Astrocyte (in vitro differentiated cells and primary cell): ENCODE measurements around the gene CNOT4. TPM values are rescaled to one million over a fixed set of nuclear protein-coding genes. Genes with fewer than 3 reads are reported as not detected.

Source experiments
- DNase-seq: peaks from one replicate; pipeline ENCODE4 v3.0.0-alpha.2; 2010; ENCODE audit warnings: low read depth
- FAIRE-seq: peaks from 2 replicates; lab custom pipeline; 2011; peaks lifted over from hg19 to GRCh38; lab: Jason Lieb, UNC
- H2AFZ ChIP-seq: 2 replicates; pipeline ENCODE4 v1.6.0; 2012; ENCODE audit warnings: low read depth, low read length, inconsistent platforms
- H3K27ac ChIP-seq: 2 replicates; pipeline ENCODE4 v1.5.1; 2011; ENCODE audit warnings: low read depth, low read length, inconsistent platforms
- H3K27me3 ChIP-seq: 2 replicates; pipeline ENCODE4 v1.6.0; 2011; ENCODE audit warnings: low read length, inconsistent platforms; ENCODE audit not compliant: insufficient read depth
- H3K36me3 ChIP-seq: 2 replicates; pipeline ENCODE4 v1.5.1; 2011; ENCODE audit warnings: low read length, inconsistent platforms; ENCODE audit not compliant: insufficient read depth
- H3K4me1 ChIP-seq: 2 replicates; pipeline ENCODE4 v1.5.1; 2011; ENCODE audit warnings: low read length, inconsistent platforms; ENCODE audit not compliant: insufficient read depth
- H3K4me2 ChIP-seq: 2 replicates; pipeline ENCODE4 v1.6.0; 2012; ENCODE audit warnings: low read length, inconsistent platforms
- H3K4me3 ChIP-seq: 2 replicates; pipeline ENCODE4 v1.5.1; 2011; ENCODE audit warnings: low read depth, mild to moderate bottlenecking, low read length, inconsistent platforms; ENCODE audit not compliant: insufficient read depth
- H3K79me2 ChIP-seq: 2 replicates; pipeline ENCODE4 v1.6.0; 2012; ENCODE audit warnings: mild to moderate bottlenecking, low read length, inconsistent platforms; ENCODE audit not compliant: insufficient read depth
- H3K9ac ChIP-seq: 2 replicates; pipeline ENCODE4 v1.6.0; 2012; ENCODE audit warnings: mild to moderate bottlenecking, low read length, inconsistent platforms
- H3K9me3 ChIP-seq: 2 replicates; pipeline ENCODE4 v1.5.1; 2012; ENCODE audit warnings: low read depth, mild to moderate bottlenecking, low read length, inconsistent platforms; ENCODE audit not compliant: insufficient read depth
- H4K20me1 ChIP-seq: 2 replicates; pipeline ENCODE4 v1.6.0; 2012; ENCODE audit warnings: low read length, inconsistent platforms; ENCODE audit not compliant: insufficient read depth
- H3K27ac Mint-ChIP-seq: one replicate; pipeline ENCODE4 v1.8.0; 2021; ENCODE audit warnings: mild to moderate bottlenecking, mixed read lengths; ENCODE audit not compliant: unreplicated experiment
- H3K27me3 Mint-ChIP-seq: one replicate; pipeline ENCODE4 v1.8.0; 2021; ENCODE audit warnings: low read depth, mixed read lengths; ENCODE audit not compliant: unreplicated experiment
- H3K36me3 Mint-ChIP-seq: one replicate; pipeline ENCODE4 v1.8.0; 2021; ENCODE audit warnings: low read depth, mixed read lengths; ENCODE audit not compliant: unreplicated experiment
- H3K4me1 Mint-ChIP-seq: one replicate; pipeline ENCODE4 v1.8.0; 2021; ENCODE audit warnings: low read depth, mixed read lengths; ENCODE audit not compliant: unreplicated experiment
- H3K4me3 Mint-ChIP-seq: one replicate; pipeline ENCODE4 v1.8.0; 2021; ENCODE audit warnings: mild to moderate bottlenecking, moderate library complexity, mixed read lengths; ENCODE audit not compliant: unreplicated experiment
- H3K9me3 Mint-ChIP-seq: one replicate; pipeline ENCODE4 v1.8.0; 2021; ENCODE audit warnings: mild to moderate bottlenecking, mixed read lengths; ENCODE audit not compliant: unreplicated experiment
- CTCF ChIP-seq: IDR thresholded peaks from 2 replicates; pipeline ENCODE4 v1.5.1; 2011; ENCODE audit warnings: low read depth, mild to moderate bottlenecking, inconsistent platforms, low read length, moderate library complexity; ENCODE audit not compliant: insufficient read depth
- EZH2 ChIP-seq: IDR thresholded peaks from 2 replicates; pipeline ENCODE4 v1.6.1; 2012; ENCODE audit warnings: mild to moderate bottlenecking, low read length, inconsistent platforms; ENCODE audit not compliant: insufficient read depth
- total RNA-seq: library from RNA; stranded (reverse); gene quantifications from 2 replicates; pipeline ENCODE4 v1.2.1, GENCODE V29; 2021

Gene CNOT4
- total RNA-seq, 1 donor from 2014 or later: 24.9 TPM

GRCh38 chr7:135313971-135314370 lies 195.9 kb downstream of the CNOT4 start:
- H3K4me1 ChIP-seq: no peaks in the 10 kb centered on the region
- Mint-ChIP-seq H3K36me3 (no peaks in the 10 kb centered on the region), H3K4me3 (no peak overlapping the region), H3K27me3 (peaks cover 40% of the 10 kb centered on the region), H3K27ac (no peak overlapping the region), H3K9me3 (peaks cover 5% of the 10 kb centered on the region), H3K4me1 (no peaks in the 10 kb centered on the region)
- no peaks in the 10 kb centered on the region for H4K20me1 ChIP-seq
- no peak overlapping the region for H3K9ac ChIP-seq
- H3K27me3 ChIP-seq: no peaks in the 10 kb centered on the region
- H3K79me2 ChIP-seq: no peaks in the 10 kb centered on the region
- H2AFZ ChIP-seq: no peak overlapping the region
- H3K4me3 ChIP-seq: no peak overlapping the region
- FAIRE-seq (no peak), DNase-seq (no peak)
- no peaks in the 10 kb centered on the region for H3K9me3 ChIP-seq
- H3K27ac ChIP-seq: no peak overlapping the region
- H3K4me2 ChIP-seq: no peak overlapping the region
- no peaks in the 10 kb centered on the region for H3K36me3 ChIP-seq
- no peak for TF ChIP-seq EZH2
- TF ChIP-seq CTCF: no peak

Other genes starting within 250 kb of the CNOT4 start
- gene NUP205, start 47.8 kb upstream of the CNOT4 start, total RNA-seq: 47.1 and 50.5 TPM in 2 replicates
- gene STMP1, start 152.4 kb upstream of the CNOT4 start, total RNA-seq: 28.1 and 29.7 TPM in 2 replicates
- 0.07 TPM in 1 of 2 replicates, not detected in the other for gene SLC13A4, start 218.1 kb upstream of the CNOT4 start, total RNA-seq
- not detected in 2 replicates for gene FAM180A, start 238.7 kb upstream of the CNOT4 start, total RNA-seq